B cell (primary cell): ENCODE measurements around the gene MAML3. TPM values are rescaled to one million over a fixed set of nuclear protein-coding genes. Genes with fewer than 3 reads are reported as not detected.

Source experiments
- ATAC-seq: fragments of 200-7000 bp; cut with Tn5 transposase; one replicate; pipeline ENCODE4 v1.10.0; 2021; ENCODE audit warnings: low read depth, mild to moderate bottlenecking, moderate number of reproducible peaks, moderate library complexity
- CTCF ChIA-PET: fragments of 350-600 bp; sonication (Branson Sonifier 250); formaldehyde crosslinking; loops from one replicate; lab custom pipeline; 2021; ENCODE audit warnings: antibody characterized with exemption, inconsistent platforms; lab: Charles Lee
- POLR2A ChIA-PET: fragments of 350-600 bp; sonication (Branson Sonifier 250); formaldehyde crosslinking; loops from one replicate; lab custom pipeline; 2021; ENCODE audit warnings: antibody characterized with exemption; lab: Charles Lee
- DNase-seq: peaks from one replicate; pipeline ENCODE4 v3.0.0; 2013
- H2AFZ ChIP-seq: 2 replicates; pipeline ENCODE4 v1.6.1; 2012; ENCODE audit warnings: mild to moderate bottlenecking, low read depth, low read length; ENCODE audit not compliant: insufficient read depth, poor library complexity, severe bottlenecking
- H3K27ac ChIP-seq, 2 donors: 1 replicate in 1 of 2; 2 replicates in 1 of 2; pipeline ENCODE4 v1.5.1; 2012 to 2013; ENCODE audit warnings: low read length in 2 of 2, mild to moderate bottlenecking in 2 of 2, moderate library complexity in 1 of 2
- H3K27me3 ChIP-seq, 4 experiments: fragments of 200-600 bp in 1 of 4; sonication (generic) in 1 of 4; replicated peaks in 1 of 4; 1 replicate in 2 of 4; 2 replicates in 2 of 4; pipeline versions ENCODE4 v1.6.1 to v1.7.0; 2013 to 2016; ENCODE audit warnings: low read length in 3 of 4, mild to moderate bottlenecking in 2 of 4, mixed read lengths in 1 of 4, moderate library complexity in 1 of 4; ENCODE audit not compliant: insufficient read depth in 4 of 4, control insufficient read depth in 3 of 4; ENCODE audit errors: control extremely low read depth in 1 of 4
- H3K36me3 ChIP-seq, 2 experiments: replicated peaks in 1 of 2; 1 replicate in 1 of 2; 2 replicates in 1 of 2; pipeline versions ENCODE4 v1.6.1 to v1.7.1; 2013; ENCODE audit warnings: low read length in 1 of 2; ENCODE audit not compliant: insufficient read depth in 2 of 2, control insufficient read depth in 1 of 2; ENCODE audit errors: control extremely low read depth in 1 of 2, extremely low read depth in 1 of 2
- H3K4me1 ChIP-seq, 2 donors: fragments of 200-600 bp in 1 of 2; sonication (generic) in 1 of 2; 1 replicate in 1 of 2; 2 replicates in 1 of 2; pipeline versions ENCODE4 v1.5.1 to v1.6.1; 2013 to 2017; ENCODE audit warnings: low read length in 2 of 2; ENCODE audit not compliant: control insufficient read depth in 2 of 2, insufficient read depth in 2 of 2
- H3K4me2 ChIP-seq: replicated peaks from 2 replicates; pipeline ENCODE3; 2012; ENCODE audit warnings: mild to moderate bottlenecking, low read depth, low read length; ENCODE audit not compliant: poor library complexity, severe bottlenecking
- H3K4me3 ChIP-seq, 5 experiments: fragments of 200-600 bp in 1 of 5; sonication (generic) in 1 of 5; 1 replicate in 3 of 5; 2 replicates in 2 of 5; pipeline versions ENCODE4 v1.5.1 to v1.7.0; 2011 to 2016; ENCODE audit warnings: low read length in 4 of 5, mild to moderate bottlenecking in 4 of 5, low read depth in 2 of 5, control low read depth in 1 of 5, moderate library complexity in 1 of 5; ENCODE audit not compliant: insufficient read depth in 1 of 5; ENCODE audit errors: control extremely low read depth in 1 of 5, extremely low read depth in 1 of 5
- H3K79me2 ChIP-seq: fragments of 200-600 bp; sonication (generic); one replicate; pipeline ENCODE4 v1.6.0; 2016; ENCODE audit warnings: low read length; ENCODE audit not compliant: control insufficient read depth, insufficient read depth
- H3K9ac ChIP-seq: fragments of 200-600 bp; sonication (generic); 2 replicates; pipeline ENCODE4 v1.6.1; 2017; ENCODE audit warnings: mild to moderate bottlenecking, low read length, moderate library complexity
- H3K9me3 ChIP-seq, 3 donors: one replicate each; pipeline versions ENCODE4 v1.6.1 to v1.7.1; 2013; ENCODE audit warnings: low read length in 2 of 3; ENCODE audit not compliant: control insufficient read depth in 2 of 3, insufficient read depth in 1 of 3; ENCODE audit errors: control extremely low read depth in 1 of 3
- H4K20me1 ChIP-seq: 2 replicates; pipeline ENCODE4 v1.6.0; 2012; ENCODE audit warnings: mild to moderate bottlenecking, low read length; ENCODE audit not compliant: insufficient read depth, control insufficient read depth, poor library complexity, severe bottlenecking
- H3K27ac Mint-ChIP-seq: one replicate; pipeline ENCODE4 v1.8.0; 2021; ENCODE audit warnings: mixed read lengths
- H3K27me3 Mint-ChIP-seq: one replicate; pipeline ENCODE4 v1.8.0; 2021; ENCODE audit warnings: mixed read lengths
- H3K4me1 Mint-ChIP-seq: one replicate; pipeline ENCODE4 v1.8.0; 2021; ENCODE audit warnings: mixed read lengths
- H3K4me3 Mint-ChIP-seq: one replicate; pipeline ENCODE4 v1.8.0; 2021; ENCODE audit warnings: mixed read lengths
- H3K9me3 Mint-ChIP-seq: one replicate; pipeline ENCODE4 v1.8.0; 2022; ENCODE audit warnings: mixed read lengths; ENCODE audit not compliant: insufficient read depth
- EZH2 ChIP-seq: IDR thresholded peaks from 2 replicates; pipeline ENCODE4 v1.6.1; 2012; ENCODE audit warnings: borderline replicate concordance, low read depth, mild to moderate bottlenecking, moderate library complexity, low read length; ENCODE audit not compliant: insufficient read depth, poor library complexity, severe bottlenecking
- WGBS: methylation state at CpG from one replicate; pipeline ENCODE4 v1.1.5; 2013; ENCODE audit warnings: missing lambda C conversion rate; ENCODE audit not compliant: insufficient coverage; 5-methylcytosine and 5-hydroxymethylcytosine counted together
- intact Hi-C: fragments of 100-400 bp; cut with micrococcal nuclease; formaldehyde crosslinking; loops from one replicate; pipeline ENCODE4 v1.10.0; 2022
- polyA plus RNA-seq: library from polyadenylated mRNA; depleted of rRNA; stranded (reverse); fragments of >200 nt; gene quantifications from 2 replicates; pipeline ENCODE4 v1.2.3, GENCODE V29; 2012
- total RNA-seq, 2 donors: library from RNA; stranded (reverse); fragments of 120-200 nt in 1 of 2; gene quantifications; 1 replicate in 1 of 2; 2 replicates in 1 of 2; pipeline versions ENCODE4 v1.2.3 to v1.2.4, GENCODE V29; 2013 to 2022
- TF ChIP-seq, protein P1 (sequence below): fragments of 200-600 bp; IDR thresholded peaks from one replicate; pipeline ENCODE4 v1.8.0; 2022; ENCODE audit warnings: antibody characterized with exemption, mild to moderate bottlenecking

MAML3 gene
- total and polyA plus RNA-seq, 2 donors (not counting 1 experiment from before 2014, with no cell fraction given), result 0.94 to 5.3 TPM

DNA sequence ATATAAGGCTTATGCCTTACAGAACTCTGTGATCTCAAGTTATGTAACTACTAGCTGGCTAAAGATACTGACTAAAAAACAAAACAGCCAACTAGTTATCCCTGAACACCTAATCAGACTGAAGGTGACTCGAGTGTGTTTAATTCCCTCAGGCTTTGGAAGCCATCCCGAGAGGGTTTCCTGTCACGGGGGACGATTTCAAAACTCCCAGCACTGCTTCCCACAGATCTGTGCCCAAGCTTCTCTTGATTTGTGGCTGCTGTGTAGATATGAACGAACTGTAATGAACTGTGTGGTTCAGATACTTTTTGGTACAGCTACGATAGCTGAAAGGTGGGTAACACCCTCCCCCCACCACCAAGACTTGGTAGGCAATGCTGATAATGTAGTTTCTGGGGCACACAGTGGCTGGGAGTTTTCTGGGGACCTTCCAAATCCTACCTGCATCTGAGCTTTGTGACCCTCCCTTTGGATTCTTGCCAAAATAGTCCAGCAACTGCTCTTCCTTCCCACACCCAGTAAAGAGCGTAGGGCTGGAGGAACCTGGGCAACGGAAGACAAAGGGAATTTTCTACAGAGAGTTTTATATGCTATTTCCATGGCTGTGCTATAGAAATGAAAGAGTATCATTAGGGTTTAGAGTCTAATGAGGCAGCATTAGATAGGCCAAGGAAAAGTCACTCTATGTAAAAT is 339.5 kb downstream of the MAML3 start:
- intact Hi-C loops, result no loop called here
- ATAC-seq, result no peak
- Mint-ChIP-seq H3K9me3 (no peaks in the 10 kb centered on the region), H3K4me3 (no peak overlapping the region), H3K27me3 (peaks cover 8% of the 10 kb centered on the region), H3K4me1 (peaks cover 5% of the 10 kb centered on the region), H3K27ac (no peak overlapping the region)
- H3K4me2 ChIP-seq, result no peak overlapping the region
- ChIA-PET POLR2A (no interaction called here), CTCF (no interaction called here)
- H3K9me3 ChIP-seq, result peaks cover 0 to 4% (median 2%) of the 10 kb centered on the region in 3 donors
- TF ChIP-seq, protein P1, sequence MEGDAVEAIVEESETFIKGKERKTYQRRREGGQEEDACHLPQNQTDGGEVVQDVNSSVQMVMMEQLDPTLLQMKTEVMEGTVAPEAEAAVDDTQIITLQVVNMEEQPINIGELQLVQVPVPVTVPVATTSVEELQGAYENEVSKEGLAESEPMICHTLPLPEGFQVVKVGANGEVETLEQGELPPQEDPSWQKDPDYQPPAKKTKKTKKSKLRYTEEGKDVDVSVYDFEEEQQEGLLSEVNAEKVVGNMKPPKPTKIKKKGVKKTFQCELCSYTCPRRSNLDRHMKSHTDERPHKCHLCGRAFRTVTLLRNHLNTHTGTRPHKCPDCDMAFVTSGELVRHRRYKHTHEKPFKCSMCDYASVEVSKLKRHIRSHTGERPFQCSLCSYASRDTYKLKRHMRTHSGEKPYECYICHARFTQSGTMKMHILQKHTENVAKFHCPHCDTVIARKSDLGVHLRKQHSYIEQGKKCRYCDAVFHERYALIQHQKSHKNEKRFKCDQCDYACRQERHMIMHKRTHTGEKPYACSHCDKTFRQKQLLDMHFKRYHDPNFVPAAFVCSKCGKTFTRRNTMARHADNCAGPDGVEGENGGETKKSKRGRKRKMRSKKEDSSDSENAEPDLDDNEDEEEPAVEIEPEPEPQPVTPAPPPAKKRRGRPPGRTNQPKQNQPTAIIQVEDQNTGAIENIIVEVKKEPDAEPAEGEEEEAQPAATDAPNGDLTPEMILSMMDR, result no peak
- TF ChIP-seq EZH2, result no peak
- no peaks in the 10 kb centered on the region for H3K4me1 ChIP-seq
- H3K27ac ChIP-seq, result no peak overlapping the region
- peaks cover 0 to 6% (median 1%) of the 10 kb centered on the region in 4 experiments for H3K27me3 ChIP-seq
- DNase-seq, result no peak
- H2AFZ ChIP-seq, result no peak overlapping the region
- no CpG with 5 or more reads among the region's 8 CpGs for WGBS
- no peaks in the 10 kb centered on the region for H4K20me1 ChIP-seq
- no peak overlapping the region for H3K9ac ChIP-seq
- H3K79me2 ChIP-seq, result no peaks in the 10 kb centered on the region
- H3K4me3 ChIP-seq, result no peak overlapping the region
- no peaks in the 10 kb centered on the region for H3K36me3 ChIP-seq

DNA sequence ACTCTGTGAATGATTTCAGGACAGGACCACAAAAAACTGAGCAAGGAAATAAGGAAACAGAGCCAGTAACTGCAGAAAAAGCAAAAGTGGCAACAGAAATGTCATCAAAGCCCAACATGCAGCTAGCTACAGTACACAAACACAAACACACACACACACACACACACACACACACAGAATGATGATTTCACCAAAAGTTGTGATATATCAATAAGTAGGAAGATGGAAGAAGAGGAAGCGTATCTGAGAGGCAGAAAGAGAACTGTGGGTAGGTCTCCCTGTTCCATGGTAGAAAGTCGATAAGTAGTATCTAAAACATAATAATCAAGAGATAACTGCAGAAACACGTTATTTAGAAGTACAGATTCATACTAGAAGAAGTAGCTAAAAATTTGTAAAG is 340.1 kb downstream of the MAML3 start:
- Histone ChIP-seq H3K4me1 (no peaks in the 10 kb centered on the region), H2AFZ (no peak overlapping the region), H3K79me2 (no peaks in the 10 kb centered on the region), H3K9ac (no peak overlapping the region), H3K4me3 (no peak overlapping the region), H3K27ac (no peak overlapping the region), H3K27me3 (peaks cover 0 to 8% (median 1%) of the 10 kb centered on the region in 4 experiments), H3K36me3 (no peaks in the 10 kb centered on the region), H3K9me3 (peaks cover 0 to 4% (median 2%) of the 10 kb centered on the region in 3 donors), H4K20me1 (no peaks in the 10 kb centered on the region), H3K4me2 (no peak overlapping the region)
- POLR2A ChIA-PET, result no interaction called here
- Mint-ChIP-seq H3K27me3 (peaks cover 8% of the 10 kb centered on the region), H3K4me1 (peaks cover 9% of the 10 kb centered on the region), H3K9me3 (no peaks in the 10 kb centered on the region), H3K27ac (no peak overlapping the region), H3K4me3 (no peak overlapping the region)
- no peak for TF ChIP-seq EZH2
- TF ChIP-seq, protein P1, result no peak
- no peak for DNase-seq
- no CpG with 5 or more reads among the region's 3 CpGs for WGBS
- CTCF ChIA-PET, result no interaction called here
- intact Hi-C loops, result no loop called here
- ATAC-seq, result no peak
